Endothelial cell of umbilical vein (primary cell): ENCODE measurements around the gene PACS1. TPM values are rescaled to one million over a fixed set of nuclear protein-coding genes. Genes with fewer than 3 reads are reported as not detected.

ENCODE experiments used
- BruUV-seq: library from RNA; stranded (reverse); fragments of 400-500 nt; replicated peaks from 2 replicates; lab custom pipeline; 2021; lab: Mats Ljungman, UMichigan
- CTCF ChIA-PET: fragments of 300-600, 350-600 bp; sonication (Branson Sonifier 250); formaldehyde crosslinking; loops from one replicate; lab custom pipeline; 2021; ENCODE audit warnings: antibody characterized with exemption, inconsistent platforms; lab: Charles Lee
- POLR2A ChIA-PET: fragments of 300-600, 350-600 bp; sonication (Branson Sonifier 250); formaldehyde crosslinking; loops from one replicate; lab custom pipeline; 2021; ENCODE audit warnings: antibody characterized with exemption, inconsistent platforms; lab: Charles Lee
- DNase-seq: peaks from one replicate; pipeline ENCODE4 v3.0.0-alpha.2; 2011; ENCODE audit warnings: low read depth, low spot score
- FAIRE-seq: peaks from 2 replicates; lab custom pipeline; 2011; peaks lifted over from hg19 to GRCh38; lab: Jason Lieb, UNC
- H2AFZ ChIP-seq: 2 replicates; pipeline ENCODE4 v1.6.0; 2012; ENCODE audit warnings: low read depth, low read length, control low read depth, inconsistent platforms
- H3K27ac ChIP-seq: 2 replicates; pipeline ENCODE4 v1.5.1; 2011; ENCODE audit warnings: low read depth, mild to moderate bottlenecking, control low read depth, low read length, moderate library complexity; ENCODE audit not compliant: insufficient read depth
- H3K27me3 ChIP-seq, 2 experiments: 2 replicates each; pipeline versions ENCODE4 v1.6.0 to v1.6.1; 2011; ENCODE audit warnings: low read length in 2 of 2, mixed read lengths in 1 of 2; ENCODE audit not compliant: control insufficient read depth in 2 of 2, insufficient read depth in 2 of 2
- H3K36me3 ChIP-seq, 2 experiments: 2 replicates in 1 of 2; 3 replicates in 1 of 2; pipeline ENCODE4 v1.5.1; 2011; ENCODE audit warnings: low read length in 2 of 2, mild to moderate bottlenecking in 1 of 2, moderate library complexity in 1 of 2; ENCODE audit not compliant: control insufficient read depth in 2 of 2, insufficient read depth in 2 of 2; ENCODE audit errors: extremely low read depth in 1 of 2
- H3K4me1 ChIP-seq: 3 replicates; pipeline ENCODE4 v1.5.1; 2011; ENCODE audit warnings: mild to moderate bottlenecking, low read length; ENCODE audit not compliant: control insufficient read depth, insufficient read depth; ENCODE audit errors: extremely low read depth
- H3K4me2 ChIP-seq: 2 replicates; pipeline ENCODE4 v1.6.1; 2011; ENCODE audit warnings: low read length, control low read depth, mixed read lengths; ENCODE audit not compliant: insufficient read depth
- H3K4me3 ChIP-seq, 3 experiments: fragments of 200-600 bp in 1 of 3; sonication (generic), shearing (Covaris generic) in 1 of 3; replicated peaks in 1 of 3; 2 replicates each; pipeline ENCODE4 v1.5.1; 2011 to 2016; ENCODE audit warnings: control low read depth in 3 of 3, low read length in 3 of 3, mild to moderate bottlenecking in 2 of 3, inconsistent platforms in 1 of 3, low read depth in 1 of 3, moderate library complexity in 1 of 3; ENCODE audit not compliant: insufficient read depth in 1 of 3
- H3K79me2 ChIP-seq: 2 replicates; pipeline ENCODE4 v1.6.0; 2012; ENCODE audit warnings: low read length, inconsistent platforms; ENCODE audit not compliant: control insufficient read depth, insufficient read depth
- H3K9ac ChIP-seq: replicated peaks from 2 replicates; pipeline ENCODE3; 2011; ENCODE audit warnings: low read length, control low read depth; ENCODE audit not compliant: insufficient read depth; ENCODE audit errors: extremely low read depth
- H3K9me1 ChIP-seq: replicated peaks from 3 replicates; pipeline ENCODE4 v1.6.0; 2011; ENCODE audit warnings: mild to moderate bottlenecking, low read length; ENCODE audit not compliant: control insufficient read depth, insufficient read depth; ENCODE audit errors: extremely low read depth
- H3K9me3 ChIP-seq: replicated peaks from 2 replicates; pipeline ENCODE4 v1.5.1; 2012; ENCODE audit warnings: low read length, inconsistent platforms; ENCODE audit not compliant: control insufficient read depth, insufficient read depth
- H4K20me1 ChIP-seq: replicated peaks from 2 replicates; pipeline ENCODE3; 2011; ENCODE audit warnings: mild to moderate bottlenecking, low read length; ENCODE audit not compliant: control insufficient read depth, insufficient read depth; ENCODE audit errors: extremely low read depth
- EZH2 ChIP-seq: IDR thresholded peaks from 2 replicates; pipeline ENCODE4 v1.6.1; 2012; ENCODE audit warnings: borderline replicate concordance, low read depth, mild to moderate bottlenecking, moderate library complexity, low read length, inconsistent platforms; ENCODE audit not compliant: severe bottlenecking
- JUN ChIP-seq: IDR thresholded peaks from 2 replicates; pipeline ENCODE4 v1.6.1; 2011; ENCODE audit warnings: borderline replicate concordance, low read depth; ENCODE audit not compliant: insufficient read length, insufficient read depth
- MYC ChIP-seq: IDR thresholded peaks from one replicate; pipeline ENCODE4 v1.6.1; 2011; ENCODE audit warnings: mild to moderate bottlenecking, low read depth, low read length
- POLR2A ChIP-seq: IDR thresholded peaks from 2 replicates; pipeline ENCODE4 v1.6.1; 2012; ENCODE audit warnings: low read depth, mild to moderate bottlenecking, control low read depth, low read length
- dilution Hi-C: fragments of 300-500 bp; cut with MboI; formaldehyde crosslinking; loops from one replicate; pipeline ENCODE4 v1.15.0; 2019; ENCODE audit warnings: low sequenced_read_pairs; ENCODE audit not compliant: extremely low pct_ligation_motif_present
- intact Hi-C: fragments of 100-400 bp; cut with micrococcal nuclease; formaldehyde crosslinking; loops from one replicate; pipeline ENCODE4 v1.10.0; 2022
- polyA plus RNA-seq, 4 experiments: library from polyadenylated mRNA; depleted of rRNA in 3 of 4; stranded (reverse) in 3 of 4; unstranded in 1 of 4; fragments of >200 nt; gene quantifications; 2 replicates each; pipeline versions ENCODE4 v1.2.1 to v1.2.3, GENCODE V29; 2011 to 2012; ENCODE audit warnings: missing spikeins in 1 of 4
- total RNA-seq: library from RNA; stranded (reverse); gene quantifications from 2 replicates; pipeline ENCODE4 v1.2.3, GENCODE V29; 2021

PACS1 gene
- total and polyA plus RNA-seq, 2 donors (not counting 3 experiments of a cell fraction or from before 2014, with no cell fraction given), result 26.4 to 64.4 TPM

DNA sequence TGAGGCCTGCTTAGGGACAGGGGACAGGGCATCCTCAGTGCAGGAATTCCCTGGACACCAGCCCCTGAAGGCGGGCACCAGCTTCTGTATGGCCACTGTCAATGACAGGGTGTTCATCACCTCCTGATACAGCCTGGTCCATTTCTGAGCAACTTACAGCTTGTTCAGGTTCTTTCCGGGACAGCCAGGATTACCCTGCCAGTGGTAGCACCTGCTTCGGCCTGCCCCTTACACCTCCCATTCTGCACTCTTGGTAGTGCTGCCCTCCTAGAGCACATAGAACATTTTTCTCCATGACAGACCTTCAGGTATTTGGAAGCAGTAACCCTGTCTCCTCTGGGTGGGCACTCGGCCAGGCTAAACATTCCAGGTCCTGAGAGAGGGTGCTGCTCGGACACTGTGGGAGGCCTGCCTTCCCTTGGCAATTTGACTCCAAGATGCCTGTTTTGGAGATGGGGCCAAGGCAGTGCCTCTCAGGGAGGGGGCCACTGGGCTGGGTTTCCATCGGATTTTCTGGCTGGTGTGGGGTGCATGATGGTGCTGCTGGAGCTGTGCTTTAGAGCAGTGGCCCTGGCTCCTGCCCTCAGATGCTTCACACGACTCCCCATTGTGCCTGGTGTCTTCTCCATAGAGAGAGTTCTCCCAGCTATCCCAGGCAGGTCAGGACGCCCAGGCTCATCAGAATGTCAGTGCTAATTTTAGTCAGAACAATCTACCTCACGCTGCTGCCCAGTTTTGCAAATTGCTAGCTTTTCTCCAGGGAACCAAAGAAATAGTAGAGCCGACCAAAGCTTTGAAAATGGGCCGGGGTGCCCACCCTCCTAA, 22.3 kb upstream of the PACS1 start:
- DNase-seq, result no peak
- H3K4me3 ChIP-seq, result no peak overlapping the region
- no peak for FAIRE-seq
- H3K4me2 ChIP-seq, result no peak overlapping the region
- H3K27ac ChIP-seq, result no peak overlapping the region
- no peak overlapping the region for H3K9ac ChIP-seq
- BruUV-seq, result no TSS peak
- H3K4me1 ChIP-seq, result peaks cover 7% of the 10 kb centered on the region
- intact Hi-C loops, result no loop called here
- dilution Hi-C loops, result no loop called here
- ChIA-PET POLR2A (no interaction called here), CTCF (no interaction called here)
- H3K9me3 ChIP-seq, result no peaks in the 10 kb centered on the region
- no peaks in the 10 kb centered on the region for H4K20me1 ChIP-seq
- H2AFZ ChIP-seq, result no peak overlapping the region
- peaks cover 6% of the 10 kb centered on the region for H3K79me2 ChIP-seq
- H3K36me3 ChIP-seq, result no peaks in the 10 kb centered on the region
- H3K27me3 ChIP-seq, result peaks cover 2 to 3% of the 10 kb centered on the region in 2 experiments
- no peak for TF ChIP-seq JUN
- no peak for TF ChIP-seq MYC
- no peaks in the 10 kb centered on the region for H3K9me1 ChIP-seq

GRCh38 chr11:66048547-66049323, 21.3 kb upstream of the PACS1 start, which contains the start of gene GAL3ST3:
Gene GAL3ST3 (minus strand): TSS chr11:66049161. CDS start chr11:66045415, 3,746 bp downstream.
- no peak within 1 kb of the TSS for H3K9ac ChIP-seq
- peak within 1 kb of the TSS in 1 of 3 experiments; percentile 22 for H3K4me3 ChIP-seq
- H3K27me3 ChIP-seq, result peaks cover 2 to 3% of the 10 kb centered on the region in 2 experiments
- H3K4me2 ChIP-seq, result no peak within 1 kb of the TSS
- intact Hi-C loops, result no loop called here
- DNase-seq (no peak), FAIRE-seq (no peak)
- H3K79me2 ChIP-seq, result peaks cover 16% of the 10 kb centered on the region
- H3K27ac ChIP-seq, result no peak within 1 kb of the TSS
- H2AFZ ChIP-seq, result no peak within 1 kb of the TSS
- H3K4me1 ChIP-seq, result peaks cover 14% of the 10 kb centered on the region
- TF ChIP-seq JUN (no peak), MYC (no peak), EZH2 (no peak), POLR2A (no peak)
- H3K9me1 ChIP-seq, result no peaks in the 10 kb centered on the region
- no peaks in the 10 kb centered on the region for H3K36me3 ChIP-seq
- no peaks in the 10 kb centered on the region for H3K9me3 ChIP-seq
- dilution Hi-C loops, result no loop called here
- POLR2A ChIA-PET, result no interaction called here
- no TSS peak for BruUV-seq
- no peaks in the 10 kb centered on the region for H4K20me1 ChIP-seq
- CTCF ChIA-PET, result no interaction called here
